Measurements from ENCODE around the gene LCN15.
A peak's percentile ranks its signal among the peaks of the same experiment; 100 is the strongest.
"Not testable (repeated sequence)": the region's sequence is repeated elsewhere in the genome, so short reads cannot be mapped to it uniquely, and the experiment has no call there.

LCN15 gene, protein sequence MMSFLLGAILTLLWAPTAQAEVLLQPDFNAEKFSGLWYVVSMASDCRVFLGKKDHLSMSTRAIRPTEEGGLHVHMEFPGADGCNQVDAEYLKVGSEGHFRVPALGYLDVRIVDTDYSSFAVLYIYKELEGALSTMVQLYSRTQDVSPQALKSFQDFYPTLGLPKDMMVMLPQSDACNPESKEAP

DNA sequence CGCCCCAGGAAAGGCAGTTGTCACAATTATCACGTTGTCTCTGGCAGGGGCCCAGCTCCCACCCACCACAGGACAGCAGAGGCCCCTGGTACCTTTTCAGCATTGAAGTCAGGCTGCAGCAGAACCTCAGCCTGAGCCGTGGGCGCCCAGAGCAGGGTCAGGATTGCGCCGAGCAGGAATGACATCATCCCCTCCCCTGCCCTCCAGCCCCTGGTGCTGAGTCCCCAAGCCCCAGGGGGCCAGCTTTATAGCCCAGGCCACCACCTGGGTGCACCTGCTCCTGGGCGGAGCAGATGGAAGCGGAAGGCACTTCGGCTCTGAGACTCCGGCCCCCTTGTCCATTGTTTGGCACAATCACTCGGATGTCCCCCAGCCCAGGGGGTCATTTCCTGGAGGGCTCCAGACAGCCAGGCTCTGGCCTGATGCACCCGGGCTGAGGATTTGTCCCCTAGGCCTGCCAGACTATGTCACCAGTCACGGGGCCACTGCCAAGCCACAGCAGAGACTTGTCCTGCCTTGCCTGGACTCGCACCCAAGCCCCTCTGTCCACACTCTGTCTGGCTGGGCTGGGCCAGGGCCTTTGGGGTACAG lies at the start of gene LCN15:
LCN15 (minus strand) TSS at position 218 of the 591 bp plus-strand sequence; CDS start at position 188, 30 bp downstream.
- DNase-seq: no peak

DNA sequence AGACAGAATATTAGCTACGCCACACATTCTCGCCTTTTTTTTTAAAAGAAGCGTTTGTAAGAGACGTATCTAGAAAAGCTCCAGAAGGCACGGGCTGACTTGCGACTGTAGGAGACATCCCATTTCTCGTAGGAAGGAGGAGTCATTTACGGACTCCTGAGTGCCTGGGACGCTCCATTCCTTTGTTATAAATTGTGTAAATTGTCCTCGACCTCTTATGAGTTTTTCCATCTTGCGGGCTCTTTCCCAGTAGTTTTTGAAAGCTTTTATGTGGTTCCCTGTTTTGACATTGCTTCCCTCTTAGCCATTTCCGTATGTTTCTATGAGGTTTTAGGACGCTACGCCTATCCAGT lies 44.5 kb upstream of the LCN15 start:
- peak; percentile 39 for DNase-seq

DNA sequence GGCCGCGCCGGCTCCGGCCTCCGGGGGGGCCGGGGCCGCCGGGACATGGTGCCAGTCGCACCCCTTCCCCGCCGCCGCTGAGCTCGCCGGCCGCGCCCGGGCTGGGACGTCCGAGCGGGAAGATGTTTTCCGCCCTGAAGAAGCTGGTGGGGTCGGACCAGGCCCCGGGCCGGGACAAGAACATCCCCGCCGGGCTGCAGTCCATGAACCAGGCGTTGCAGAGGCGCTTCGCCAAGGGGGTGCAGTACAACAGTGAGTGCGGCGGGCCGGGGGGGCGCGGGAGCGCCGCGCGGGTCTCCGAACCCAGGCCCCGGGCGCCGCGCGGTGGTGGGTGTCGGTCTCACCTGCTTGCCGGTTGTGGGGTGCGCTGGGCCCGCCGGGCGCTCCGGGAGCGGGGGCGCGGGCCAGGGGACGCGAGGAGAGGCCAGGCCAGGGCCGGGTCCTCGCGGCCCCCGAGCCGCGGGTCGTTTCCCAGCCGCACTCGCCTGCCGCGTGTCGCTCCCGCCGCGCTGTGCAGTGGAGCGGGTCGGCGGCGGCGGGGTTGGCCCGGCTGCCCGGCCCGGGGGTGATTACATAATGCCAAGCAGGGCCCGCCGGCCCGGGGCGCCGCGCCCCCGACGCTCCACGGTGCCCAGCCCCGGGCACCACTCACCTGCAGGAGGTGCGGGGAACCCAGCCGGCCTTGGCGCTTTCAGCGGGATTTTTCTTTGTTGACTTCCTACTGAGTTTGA lies 43.9 kb upstream of the LCN15 start:
- peak; percentile 50 for DNase-seq

DNA sequence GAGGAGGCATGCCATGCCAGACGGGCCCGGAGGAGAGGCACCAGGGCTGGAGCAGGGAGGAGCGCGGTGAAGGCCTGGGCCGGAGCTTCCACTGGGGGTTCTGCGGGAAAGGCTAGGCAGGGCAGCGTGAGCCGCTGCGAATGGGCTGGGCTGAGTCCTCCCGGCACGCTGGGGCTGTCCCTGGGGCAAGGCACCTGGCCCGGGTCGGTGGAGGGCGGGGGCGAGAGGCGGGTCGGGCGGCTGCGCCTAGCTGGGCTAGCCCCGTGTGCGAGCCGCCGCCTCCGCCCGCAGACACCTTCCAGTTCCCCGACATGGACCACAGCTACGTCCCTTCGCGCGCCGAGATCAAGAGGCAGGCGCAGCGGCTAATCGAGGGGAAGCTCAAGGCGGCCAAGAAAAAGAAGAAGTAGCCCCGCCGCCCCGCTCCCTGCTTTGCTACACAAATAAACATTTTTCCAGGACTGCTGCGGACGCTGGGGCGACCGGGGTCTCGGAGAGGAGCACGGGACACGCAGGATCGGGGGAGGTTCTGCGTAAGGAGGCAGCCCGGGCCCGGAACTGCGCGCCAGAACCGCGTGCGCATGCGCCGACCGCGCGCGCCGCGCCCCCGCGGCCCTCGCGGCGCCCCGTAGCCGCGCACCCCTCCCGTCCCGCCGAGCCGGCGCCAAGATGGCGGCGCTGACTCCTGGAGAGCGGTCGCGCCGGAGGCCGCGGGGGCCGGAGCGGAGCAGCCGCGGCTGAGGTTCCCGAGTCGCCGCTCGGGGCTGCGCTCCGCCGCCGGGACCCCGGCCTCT lies 43.2 kb upstream of the LCN15 start, which contains the start of gene RABL6:
RABL6 (plus strand) TSS at position 668 of the 794 bp plus-strand sequence. CDS start 249 bp downstream, outside the sequence.
- peak; percentile 86 for DNase-seq

DNA sequence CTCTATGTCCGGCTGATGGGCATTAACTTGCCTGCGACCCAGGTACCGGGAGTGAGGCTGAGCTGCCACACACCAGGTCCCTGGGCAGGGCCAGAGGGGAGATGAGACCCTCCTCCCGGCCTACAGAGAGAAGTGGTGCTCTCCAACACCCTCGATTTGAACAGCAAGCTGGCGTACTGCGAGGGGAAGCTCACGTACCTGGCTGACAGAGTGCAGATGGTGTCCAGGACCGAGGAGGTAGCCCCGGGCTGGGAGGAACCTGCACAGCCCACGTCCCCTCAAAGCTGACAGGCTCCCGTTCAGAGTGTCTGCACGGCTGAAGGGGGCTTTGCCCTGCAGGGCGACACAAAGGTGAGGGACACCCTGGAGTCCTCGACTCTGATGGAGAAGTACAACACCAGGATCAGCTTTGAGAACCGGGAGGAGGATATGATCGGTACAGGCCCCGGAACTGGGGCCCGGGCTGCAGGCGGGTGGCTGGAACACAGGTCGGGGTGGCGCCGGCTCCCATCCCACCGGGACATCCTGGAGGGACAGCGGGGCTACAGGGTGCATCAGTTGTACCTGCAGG lies 42.4 kb upstream of the LCN15 start:
- no peak for DNase-seq

DNA sequence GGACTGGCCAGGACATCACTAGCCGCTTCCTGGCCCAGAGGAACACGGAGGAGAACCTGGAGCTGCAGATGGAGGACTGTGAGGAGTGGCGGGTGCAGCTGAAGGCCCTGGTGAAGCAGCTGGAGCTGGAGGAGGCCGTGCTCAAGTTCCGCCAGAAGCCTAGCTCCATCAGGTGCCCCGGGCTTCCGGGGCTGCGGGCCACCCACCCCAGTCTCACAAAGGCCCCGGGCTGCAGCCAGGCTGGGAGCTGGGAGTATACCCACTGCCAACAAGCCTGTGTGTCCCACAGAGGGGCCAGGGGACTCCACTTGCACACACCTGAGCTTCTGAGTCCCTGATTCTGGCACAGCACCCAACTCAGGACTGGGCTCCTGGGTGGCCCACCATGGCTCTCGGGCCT lies 41.7 kb upstream of the LCN15 start:
- DNase-seq: no peak

DNA sequence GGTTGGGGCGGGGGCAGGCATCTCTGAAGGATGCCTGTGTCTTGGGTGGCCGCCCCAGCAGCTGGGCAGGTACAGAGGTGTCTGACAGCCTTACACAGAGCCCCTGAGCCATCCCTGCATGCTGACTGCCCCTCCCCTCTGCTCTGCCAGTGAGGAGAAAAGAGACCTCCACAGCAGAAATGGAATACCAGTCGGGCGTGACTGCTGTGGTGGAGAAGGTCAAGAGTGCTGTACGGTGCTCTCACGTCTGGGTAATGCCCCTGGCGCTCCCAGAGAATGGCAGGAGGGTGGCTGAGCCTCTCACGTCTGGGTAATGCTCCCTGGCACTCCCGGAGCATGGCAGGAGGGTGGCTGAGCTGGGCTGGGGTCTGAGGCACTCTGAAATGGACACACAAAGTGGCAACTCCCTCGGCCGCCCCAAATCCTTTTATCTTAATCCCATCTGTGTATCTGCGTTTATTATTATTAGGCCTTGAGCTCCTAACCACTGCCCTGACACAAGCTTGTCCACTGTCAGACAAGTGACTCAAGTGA lies 41.0 kb upstream of the LCN15 start:
- DNase-seq: no peak

DNA sequence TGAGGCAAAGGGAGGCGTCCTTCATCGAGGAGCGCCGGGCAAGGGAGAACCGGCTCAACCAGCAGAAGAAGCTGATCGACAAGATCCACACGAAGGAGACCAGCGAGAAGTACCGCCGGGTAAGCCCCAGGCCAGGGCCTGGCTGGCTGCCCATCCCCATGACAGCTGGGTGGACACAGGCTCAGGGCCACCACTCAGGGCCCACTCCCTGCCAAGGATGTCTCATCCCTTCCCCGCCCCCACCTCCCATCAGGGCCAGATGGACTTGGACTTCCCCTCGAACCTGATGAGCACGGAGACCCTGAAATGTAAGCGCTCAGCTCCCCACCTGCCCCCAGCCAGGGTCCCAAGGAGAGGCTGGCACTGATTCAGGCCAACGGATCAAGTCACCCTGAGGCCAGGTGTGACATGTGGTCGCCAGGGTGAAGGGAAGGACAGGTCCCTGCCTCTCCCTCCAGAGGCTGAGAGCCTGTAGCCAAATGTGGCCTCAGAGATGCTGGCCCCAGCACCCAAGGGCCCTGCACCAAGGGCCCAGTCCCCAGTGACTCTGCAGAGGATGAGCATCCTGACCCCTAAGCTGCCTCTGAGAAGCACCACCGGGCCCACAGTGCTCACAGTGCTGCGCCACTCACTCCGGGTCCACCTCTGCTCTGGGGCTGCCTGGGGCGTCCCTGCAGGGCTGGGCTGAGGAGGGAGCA lies 40.3 kb upstream of the LCN15 start:
- DNase-seq: no peak

DNA sequence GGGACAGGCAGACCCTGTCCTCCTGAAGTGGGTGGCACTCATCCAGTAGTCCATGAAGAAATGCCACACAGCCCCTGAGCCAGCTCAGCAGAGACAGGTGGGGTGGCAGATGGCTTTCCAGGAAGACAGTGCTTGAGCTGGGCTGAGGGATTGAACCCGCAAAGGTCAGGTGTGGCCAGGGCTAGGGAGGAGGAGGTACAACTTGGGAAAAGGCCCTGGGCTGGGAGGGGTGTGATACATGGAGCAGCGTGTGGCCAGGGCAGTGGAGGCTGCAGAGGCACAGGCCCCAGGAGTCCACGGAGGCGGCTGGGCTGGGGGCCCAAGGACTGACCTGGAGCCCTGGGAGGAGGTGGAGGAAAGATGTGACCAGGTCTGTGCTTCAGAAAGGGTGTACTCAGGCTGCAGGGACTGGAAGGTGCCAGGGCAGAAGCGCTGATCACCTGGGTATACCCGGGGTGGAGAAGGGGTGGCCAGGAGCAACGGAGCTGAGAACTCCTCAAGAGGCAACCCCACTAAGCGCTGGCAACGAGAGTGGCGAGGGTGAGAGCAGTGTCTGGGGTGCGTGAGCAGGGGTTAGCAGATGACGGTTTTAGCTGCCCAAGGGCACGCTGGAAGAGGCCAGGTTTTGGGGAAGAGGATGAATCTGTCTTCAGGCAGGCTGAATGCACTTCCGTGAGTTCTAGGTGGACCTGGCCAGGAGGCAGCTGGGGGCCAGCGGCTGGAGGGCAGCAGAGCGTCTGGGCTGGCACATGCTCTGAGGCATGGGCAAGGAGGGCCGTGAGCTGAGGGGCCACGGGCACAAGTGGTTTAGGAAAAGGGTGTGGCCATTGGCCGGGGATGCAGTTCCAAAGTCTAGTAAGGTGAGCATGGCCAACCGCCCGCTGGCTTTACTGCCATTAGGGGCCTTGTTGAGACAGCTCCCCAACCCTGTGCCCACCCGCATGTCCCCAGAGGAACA lies 39.5 kb upstream of the LCN15 start:
- no peak for DNase-seq

DNA sequence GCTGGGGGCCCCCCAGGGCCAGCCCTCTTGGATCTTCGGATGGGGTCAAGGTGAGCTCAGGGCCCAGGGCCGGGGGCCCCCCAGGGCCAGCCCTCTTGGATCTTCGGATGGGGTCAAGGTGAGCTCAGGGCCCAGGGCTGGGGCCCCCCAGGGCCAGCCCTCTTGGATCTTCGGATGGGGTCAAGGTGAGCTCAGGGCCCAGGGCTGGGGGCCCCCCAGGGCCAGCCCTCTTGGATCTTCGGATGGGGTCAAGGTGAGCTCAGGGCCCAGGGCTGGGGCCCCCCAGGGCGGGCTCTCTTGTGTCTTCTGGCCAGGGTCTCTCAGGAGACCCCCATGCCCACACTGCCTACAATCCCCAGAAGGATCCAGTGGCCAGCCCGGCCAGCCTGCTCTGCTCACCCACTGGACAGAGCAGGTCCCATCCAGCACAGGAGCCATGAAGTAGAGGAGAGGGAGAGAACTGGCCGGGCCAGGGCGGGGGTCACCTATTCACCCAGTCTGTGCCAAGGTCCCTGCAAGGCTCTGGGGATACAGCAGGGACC lies 38.8 kb upstream of the LCN15 start:
- not testable (repeated sequence) for DNase-seq

DNA sequence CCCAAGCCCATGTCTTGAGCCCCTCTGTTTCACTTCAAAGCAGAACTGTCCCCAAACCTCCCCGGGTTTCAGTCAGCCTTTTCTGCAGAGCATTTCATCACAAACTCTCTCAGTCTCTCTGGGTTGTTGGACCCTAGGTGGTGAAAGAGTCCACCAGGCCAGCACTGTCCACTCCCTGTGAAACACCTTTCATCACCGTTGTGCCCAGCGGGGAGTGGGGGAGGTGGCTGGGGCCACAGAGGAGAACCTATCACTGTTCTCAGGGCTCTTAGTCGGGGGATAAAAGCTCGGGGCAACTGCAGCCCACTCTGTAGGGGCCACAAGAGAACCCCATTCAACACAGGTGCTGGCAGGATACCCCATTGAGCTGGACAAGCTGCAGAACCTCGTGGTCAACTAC lies 38.0 kb upstream of the LCN15 start:
- no peak for DNase-seq

DNA sequence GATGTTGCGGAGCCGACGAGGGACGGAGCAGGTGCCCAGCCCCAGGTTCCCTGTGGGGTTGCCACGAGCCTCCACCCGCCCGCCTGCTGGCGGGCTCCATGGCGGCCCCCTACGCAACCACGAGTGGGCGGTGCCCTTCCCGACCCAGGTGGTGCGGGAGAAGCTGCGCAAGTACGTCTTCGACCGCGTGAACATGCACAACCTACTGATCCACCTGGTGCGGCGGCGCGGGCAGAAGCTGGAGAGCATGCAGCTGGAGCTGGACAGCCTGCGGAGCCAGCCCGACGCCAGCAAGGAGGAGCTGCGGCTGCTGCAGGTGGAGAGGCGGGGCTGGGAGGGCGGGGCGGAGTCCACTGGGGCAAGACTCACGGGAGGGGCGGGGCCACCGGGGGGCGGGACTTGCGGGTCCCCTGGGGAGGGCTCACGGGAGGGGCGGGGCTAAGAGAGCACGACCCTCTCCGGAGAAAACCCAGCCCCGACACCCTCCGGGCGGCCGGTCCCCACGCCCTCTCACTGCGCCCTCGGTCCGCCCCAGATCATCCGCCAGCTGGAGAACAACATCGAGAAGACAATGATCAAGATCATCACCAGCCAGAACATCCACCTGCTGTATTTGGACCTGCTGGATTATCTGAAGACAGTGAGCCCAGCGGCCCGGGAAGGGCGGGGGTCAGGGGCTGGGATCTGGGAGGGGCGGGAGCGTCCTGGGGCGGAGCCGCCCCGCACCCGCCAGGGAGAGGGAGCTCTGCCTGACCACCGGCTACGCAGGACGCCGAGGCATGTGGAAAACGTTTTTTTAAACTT lies 35.7 kb upstream of the LCN15 start:
- peak; percentile 94 for DNase-seq

DNA sequence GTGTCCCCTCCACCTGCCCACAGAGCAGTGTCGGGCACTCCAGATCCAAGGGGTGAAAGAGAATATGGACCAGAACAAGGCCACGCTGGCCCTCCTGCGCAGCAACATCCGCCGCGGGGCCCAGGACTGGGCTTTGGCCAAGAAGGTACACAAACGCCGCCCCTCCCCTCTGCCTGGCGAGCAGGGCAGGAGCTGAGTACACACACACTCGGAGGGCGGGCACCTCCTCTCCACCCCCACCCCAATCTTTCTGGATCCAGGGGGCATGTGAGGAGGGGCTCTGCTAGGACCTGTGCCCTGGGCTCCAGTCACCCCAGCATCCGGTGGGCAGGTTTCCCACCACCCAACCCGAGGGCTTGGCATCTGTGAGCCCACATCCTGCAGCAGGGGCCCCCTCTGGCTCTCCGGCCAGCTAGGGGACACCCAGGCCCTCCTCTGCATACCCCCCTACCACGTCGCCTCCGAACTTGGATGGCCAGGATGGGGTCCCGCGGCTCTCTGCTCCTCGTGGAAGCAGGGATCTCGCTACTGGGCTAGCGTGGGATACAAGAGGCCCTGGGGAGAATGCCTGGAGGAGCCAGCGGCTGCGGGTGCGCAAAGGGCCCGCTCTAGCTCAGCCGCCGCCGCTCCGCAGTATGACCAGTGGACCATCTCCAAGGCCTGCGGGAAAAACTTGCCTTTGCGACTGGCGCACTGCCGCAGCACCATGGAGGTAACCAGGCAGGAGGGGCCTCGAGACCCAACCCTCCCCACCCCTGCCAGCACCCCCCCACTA lies 34.9 kb upstream of the LCN15 start:
- no peak for DNase-seq

DNA sequence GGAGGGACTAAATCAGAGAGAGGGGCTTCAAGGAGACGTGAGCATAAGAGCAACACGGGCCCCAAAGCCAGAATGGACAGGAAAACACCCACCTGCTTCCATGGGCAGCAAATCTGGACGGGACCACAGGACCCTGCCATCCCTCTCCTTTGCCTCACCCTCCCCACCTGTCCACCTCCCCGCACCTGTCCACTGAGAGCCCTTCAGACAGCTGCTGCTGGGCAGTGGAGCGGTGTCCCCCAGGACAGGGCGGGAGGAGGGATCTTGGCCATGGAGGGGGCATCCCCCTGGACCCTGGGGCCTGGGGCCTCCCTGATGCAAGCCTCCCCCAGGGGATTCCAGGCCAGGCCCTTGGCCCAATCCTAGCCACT lies 34.4 kb upstream of the LCN15 start:
- no peak for DNase-seq

DNA sequence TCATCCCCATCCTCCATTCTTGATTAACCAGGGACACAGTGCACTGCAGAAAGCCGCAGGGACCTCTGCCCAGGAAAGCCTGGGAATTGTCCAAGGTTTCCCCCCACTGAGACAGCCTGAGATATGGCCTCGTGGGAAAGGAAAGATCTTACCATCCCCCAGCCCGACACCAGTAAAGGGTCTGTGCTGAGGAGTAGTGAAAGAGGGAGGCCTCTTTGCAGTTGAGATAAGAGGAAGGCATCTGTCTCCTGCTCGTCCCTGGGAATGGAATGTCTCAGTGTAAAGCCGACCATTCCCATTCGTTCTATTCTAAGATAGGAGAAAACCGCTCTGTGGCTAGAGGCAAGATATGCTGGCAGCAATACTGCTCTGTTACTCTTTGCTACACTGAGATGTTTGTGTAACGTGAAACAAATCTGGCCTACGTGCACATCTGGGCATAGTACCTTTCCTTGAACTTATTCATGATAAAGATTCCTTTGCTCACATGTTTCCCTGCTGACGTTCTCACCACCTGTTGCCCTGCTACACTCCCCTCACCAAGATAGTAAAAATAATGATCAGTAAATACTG lies 32.5 kb upstream of the LCN15 start:
- DNase-seq: peak; percentile 76

DNA sequence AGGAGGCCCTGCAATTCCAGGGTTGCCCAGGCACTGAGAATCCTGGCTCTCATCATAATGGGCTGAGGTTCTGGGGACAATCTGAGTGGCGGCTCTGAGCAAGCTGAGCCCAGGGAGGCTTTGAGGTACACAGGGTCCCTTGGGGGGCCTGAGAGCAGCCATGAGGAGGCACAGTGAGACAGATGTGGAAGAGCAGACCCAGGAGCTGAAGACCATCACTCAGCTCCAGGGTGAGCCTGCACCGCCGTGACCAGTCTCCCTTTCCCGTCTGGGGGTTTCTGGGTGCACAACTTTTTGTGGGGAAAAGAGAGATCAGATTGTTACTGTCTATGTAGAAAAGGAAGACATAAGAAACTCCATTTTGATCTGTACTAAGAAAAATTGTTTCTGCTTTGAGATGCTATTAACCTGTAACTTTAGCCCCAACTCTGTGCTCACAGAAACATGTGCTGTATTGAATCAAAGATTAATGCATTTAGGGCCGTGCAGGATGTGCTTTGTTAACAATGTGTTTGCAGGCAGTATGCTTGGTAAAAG lies 32.0 kb upstream of the LCN15 start, which contains the start of gene CCDC183:
CCDC183 (plus strand) TSS at position 101 of the 537 bp plus-strand sequence; CDS start at position 161, 60 bp downstream.
- no peak for DNase-seq

DNA sequence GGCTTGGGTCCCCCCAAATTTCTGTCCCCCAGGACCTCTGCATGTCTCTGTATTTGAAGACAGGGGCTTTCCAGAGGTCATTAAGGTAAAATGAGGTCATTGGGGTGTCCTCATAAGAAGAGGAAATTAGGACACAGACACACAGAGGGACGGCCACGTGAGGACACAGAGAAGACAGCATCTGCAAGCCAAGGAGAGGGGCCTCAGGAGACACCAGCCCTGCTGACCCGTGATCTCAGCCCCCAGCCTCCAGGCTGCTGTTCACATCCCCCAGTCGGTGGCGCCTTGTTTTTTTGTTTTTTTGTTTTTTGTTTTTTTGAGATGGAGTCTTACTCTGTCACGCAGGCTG lies 30.7 kb upstream of the LCN15 start:
- no peak for DNase-seq

DNA sequence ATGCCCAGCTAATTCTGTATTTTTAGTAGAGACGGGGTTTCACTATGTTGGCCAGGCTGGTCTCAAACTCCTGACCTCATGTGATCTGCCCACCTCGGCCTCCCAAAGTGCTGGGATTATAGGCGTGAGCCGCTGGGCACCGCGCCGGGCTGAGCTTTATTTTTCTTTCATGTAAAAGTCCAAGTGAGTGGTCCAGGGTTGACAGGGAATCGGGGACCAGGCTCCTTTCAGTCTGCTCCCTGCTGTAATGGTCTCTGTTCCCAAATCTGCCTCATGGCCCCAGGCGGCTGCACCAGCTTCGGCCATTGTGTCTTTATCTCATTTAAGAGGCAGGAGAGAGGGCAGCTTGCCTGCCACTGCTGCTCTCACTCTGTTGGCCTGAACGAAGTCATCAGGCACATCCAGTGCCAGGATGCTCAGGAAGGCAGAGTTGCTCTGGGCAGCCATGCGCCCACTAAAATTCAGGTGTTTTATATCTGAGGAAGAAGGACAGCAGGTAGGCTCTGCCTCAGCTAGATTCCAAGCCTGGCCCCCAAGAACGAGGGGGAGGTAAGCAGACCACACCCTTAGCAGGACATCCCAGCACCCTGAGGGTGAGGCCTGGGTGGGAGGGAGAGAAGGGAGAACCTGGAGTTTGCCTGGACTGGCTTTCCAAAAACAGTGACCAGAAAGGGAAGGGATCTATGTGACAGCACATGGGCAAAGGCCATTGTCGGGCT lies 30.1 kb upstream of the LCN15 start:
- DNase-seq: no peak

Data from OCI-M1 (cell line).